A549 treated with AZD9567 at 1 μM for 4 hours (cell line): ENCODE measurements around the gene KCTD6. TPM values are rescaled to one million over a fixed set of nuclear protein-coding genes. Genes with fewer than 3 reads are reported as not detected.

Experiments used
- total RNA-seq: library from RNA; stranded (reverse); fragments of 200-300 nt; extraction: Qiagen RNA extraction; gene quantifications from 5 replicates; pipeline ENCODE4 v1.2.3, GENCODE V29; 2022; ENCODE audit not compliant: insufficient read depth

Gene KCTD6
- total RNA-seq = 6.3 to 9.1 TPM (median 8.0 TPM) in 5 replicates

GRCh38 chr3:58491506-58492402 lies at the start of gene KCTD6:
KCTD6 (plus strand) TSS chr3:58492096; CDS start chr3:58498756, 6,660 bp downstream.

GRCh38 chr3:58536501-58537411 lies 44.9 kb downstream of the KCTD6 start, which contains the start of gene ACOX2:
ACOX2 (minus strand) TSS chr3:58537190; CDS start chr3:58535106, 2,084 bp downstream.

Other genes starting within 250 kb of the KCTD6 start
- gene RPP14, start 185.9 kb upstream of the KCTD6 start, total RNA-seq = 8.6 to 12.9 TPM (median 10.3 TPM) in 5 replicates
- gene HTD2, start 185.6 kb upstream of the KCTD6 start, total RNA-seq = 6.9 to 9.5 TPM (median 7.9 TPM) in 5 replicates
- gene PXK, start 159.2 kb upstream of the KCTD6 start, total RNA-seq = 5.0 to 9.0 TPM (median 5.8 TPM) in 5 replicates
- gene PDHB, start 58.3 kb upstream of the KCTD6 start, total RNA-seq = 50.3 to 67.1 TPM (median 62.4 TPM) in 5 replicates
- 6.2 to 8.8 TPM (median 7.9 TPM) in 5 replicates for gene ACOX2, start 45.1 kb downstream of the KCTD6 start, total RNA-seq
- gene FAM107A, start 85.3 kb downstream of the KCTD6 start, total RNA-seq = 0.03 to 0.09 TPM (median 0.08 TPM) in 4 of 5 replicates, not detected in the other
- gene FAM3D, start 174.7 kb downstream of the KCTD6 start, total RNA-seq = not detected in 5 replicates